Right ventricle myocardium inferior (tissue), 1 donor: ENCODE data around the gene POLR1H. TPM values are rescaled to one million over a fixed set of nuclear protein-coding genes. Genes with fewer than 3 reads are reported as not detected.

Experiments used
- ATAC-seq: fragments of 200-7000 bp; cut with Tn5 transposase; one replicate; pipeline ENCODE4 v1.9.1; 2020; ENCODE audit warnings: mild to moderate bottlenecking, moderate library complexity
- DNase-seq: peaks from one replicate; pipeline ENCODE4 v3.0.0; 2021; ENCODE audit errors: missing footprints
- intact Hi-C: fragments of 100-400 bp; cut with DNase I; formaldehyde crosslinking; loops from one replicate; pipeline ENCODE4 v1.11.0; 2022
- total RNA-seq: library from RNA; stranded (reverse); fragmentation: NEBNext Ultra II Directional; extraction: Animal tissue kit (Norgen Biotek cat#: 25700); gene quantifications from one replicate; pipeline ENCODE4 v1.2.1, GENCODE V29; 2021
- donor health status: DM: no; HTN: yes; CAD: no; lungs with severe emphysema.

The POLR1H gene
- total RNA-seq, 1 donor from 2014 or later = 13.1 TPM

- ATAC-seq (no peak), DNase-seq (no peak)
- intact Hi-C loops = no loop called here
These were observed 5.6 kb upstream of the POLR1H start for GRCh38 chr6:30055513-30055912.

GRCh38 chr6:30060606-30061091 lies 416 bp upstream of the POLR1H start:
- ATAC-seq = peak; percentile 21
- intact Hi-C loops = loop anchor here (2.0 kb wide), 1 partner anchor 84 kb away; no protein-coding TSS in a partner anchor

GRCh38 chr6:30061858-30062458 lies 893 bp downstream of the POLR1H start:
- intact Hi-C loops = loop anchor here (2.0 kb wide), 1 partner anchor 85 kb away; no protein-coding TSS in a partner anchor
- ATAC-seq = peak; percentile 5
- no peak for DNase-seq

More at GRCh38 chr6:30060606-30061091, 416 bp upstream of the POLR1H start:
- peak; percentile 65 for DNase-seq

GRCh38 chr6:30062471-30063178 lies 1.6 kb downstream of the POLR1H start:
- ATAC-seq (no peak), DNase-seq (no peak)
- intact Hi-C loops = no loop called here

GRCh38 chr6:30063315-30063714 lies 2.2 kb downstream of the POLR1H start:
- ATAC-seq = no peak
- no peak for DNase-seq
- intact Hi-C loops = no loop called here

GRCh38 chr6:30066082-30066481 lies 5.0 kb downstream of the POLR1H start:
- ATAC-seq (no peak), DNase-seq (no peak)
- intact Hi-C loops = loop anchor here (2.0 kb wide), 1 partner anchor 35 kb away; no protein-coding TSS in a partner anchor

GRCh38 chr6:30066577-30067459 lies 5.8 kb downstream of the POLR1H start, which contains the start of gene PPP1R11:
Gene PPP1R11 (plus strand): TSS chr6:30067198. CDS start chr6:30067411, 213 bp downstream.
- DNase-seq (peak; percentile 99), ATAC-seq (peak; percentile 99)
- intact Hi-C loops = loop anchor here (2.0 kb wide), 1 partner anchor 34 kb away; no protein-coding TSS in a partner anchor

- DNase-seq = peak; percentile 91
- intact Hi-C loops = loop anchor here (2.0 kb wide), 1 partner anchor 33 kb away; no protein-coding TSS in a partner anchor
- ATAC-seq = no peak
These were observed 6.5 kb downstream of the POLR1H start for GRCh38 chr6:30067460-30068139.

- intact Hi-C loops = no loop called here
- no peak for DNase-seq
- ATAC-seq = no peak
These were observed 10.2 kb downstream of the POLR1H start for GRCh38 chr6:30071081-30071818.

GRCh38 chr6:30071858-30072257 lies 10.8 kb downstream of the POLR1H start:
- DNase-seq (no peak), ATAC-seq (no peak)
- intact Hi-C loops = no loop called here

GRCh38 chr6:30073489-30074235 lies 12.6 kb downstream of the POLR1H start:
- intact Hi-C loops = no loop called here
- no peak for DNase-seq
- no peak for ATAC-seq

- DNase-seq (peak; percentile 57), ATAC-seq (no peak)
- intact Hi-C loops = no loop called here
These were observed 13.4 kb downstream of the POLR1H start for GRCh38 chr6:30074331-30075093.

GRCh38 chr6:30075094-30075789 lies 14.2 kb downstream of the POLR1H start, which contains the start of gene RNF39:
Gene RNF39 (minus strand): TSS chr6:30075769. CDS start chr6:30075585, 184 bp downstream.
- intact Hi-C loops = no loop called here
- ATAC-seq = no peak
- DNase-seq = peak; percentile 64

- DNase-seq (peak; percentile 62), ATAC-seq (no peak)
- intact Hi-C loops = no loop called here
These were observed 15.0 kb downstream of the POLR1H start for GRCh38 chr6:30075790-30076732.

GRCh38 chr6:30077218-30077617 lies 16.2 kb downstream of the POLR1H start:
- DNase-seq (no peak), ATAC-seq (no peak)
- intact Hi-C loops = no loop called here
